OCI-M2 (cell line): ENCODE measurements around the gene MAST4.

ENCODE experiments used
- DNase-seq: peaks from one replicate; lab custom pipeline; 2025; ENCODE audit not compliant: unreplicated experiment; lab: John Stamatoyannopoulos, UW

Gene MAST4

GRCh38 chr5:67144183-67144639 lies 548.0 kb downstream of the MAST4 start:
- no peak for DNase-seq

DNA sequence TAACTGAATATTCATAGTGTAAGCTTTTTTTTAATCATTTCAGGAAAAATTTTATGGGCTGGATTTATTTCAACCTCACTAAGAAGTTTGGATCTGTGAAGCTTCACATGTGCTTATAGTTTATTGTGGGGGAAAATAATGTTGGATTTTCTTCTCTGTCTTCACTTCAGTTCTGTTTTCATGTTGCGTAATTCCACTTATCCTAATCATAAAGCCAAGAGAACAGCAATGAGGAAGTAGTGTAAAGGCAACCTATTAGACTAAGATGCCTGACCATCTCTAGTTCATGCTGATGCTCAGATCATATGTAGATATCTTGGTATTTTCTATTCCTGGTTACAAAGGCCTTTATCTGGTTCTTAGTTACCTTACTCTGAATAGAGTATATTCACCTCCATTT lies 550.4 kb downstream of the MAST4 start:
- DNase-seq: no peak

- no peak for DNase-seq
Measured at GRCh38 chr5:67146981-67147380, 550.8 kb downstream of the MAST4 start.

DNA sequence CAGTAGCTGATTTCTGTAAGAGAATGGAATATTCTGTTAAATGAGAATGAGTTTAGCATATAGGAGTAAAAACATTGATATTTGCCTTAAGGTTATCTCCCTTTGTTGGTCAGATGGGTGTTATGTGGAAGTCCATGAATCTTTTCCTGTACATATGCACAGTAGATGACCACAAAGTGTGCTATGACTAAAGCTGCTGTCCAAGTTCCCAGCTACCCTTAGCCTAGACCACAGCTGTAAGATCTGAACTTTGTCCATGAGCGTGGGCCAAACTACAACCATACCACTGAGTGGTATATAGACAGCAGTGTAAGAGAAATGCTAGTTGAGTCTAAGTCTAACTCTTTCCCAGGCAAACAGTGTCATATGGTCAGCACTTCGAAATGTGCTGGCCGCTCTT lies 551.6 kb downstream of the MAST4 start:
- no peak for DNase-seq

GRCh38 chr5:67149057-67149950 lies 553.1 kb downstream of the MAST4 start:
- DNase-seq: no peak

- DNase-seq: no peak
Measured at GRCh38 chr5:67149951-67150523, 553.8 kb downstream of the MAST4 start.

DNA sequence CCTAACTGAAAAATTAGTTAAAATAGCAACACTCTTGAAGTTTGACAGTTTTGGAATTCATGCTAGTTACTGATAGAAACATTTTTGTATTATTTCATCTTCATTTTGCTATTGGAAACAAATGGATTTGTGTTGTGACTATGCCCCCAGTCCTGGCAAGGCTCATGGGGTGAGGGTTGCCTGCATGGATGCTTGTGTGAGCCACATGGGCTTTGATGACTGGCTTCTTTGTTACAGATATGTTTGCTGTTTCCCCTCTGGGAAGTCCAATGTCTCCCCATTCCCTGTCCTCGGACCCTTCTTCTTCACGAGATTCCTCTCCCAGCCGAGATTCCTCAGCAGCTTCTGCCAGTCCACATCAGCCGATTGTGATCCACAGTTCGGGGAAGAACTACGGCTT lies 556.2 kb downstream of the MAST4 start:
- DNase-seq: no peak

DNA sequence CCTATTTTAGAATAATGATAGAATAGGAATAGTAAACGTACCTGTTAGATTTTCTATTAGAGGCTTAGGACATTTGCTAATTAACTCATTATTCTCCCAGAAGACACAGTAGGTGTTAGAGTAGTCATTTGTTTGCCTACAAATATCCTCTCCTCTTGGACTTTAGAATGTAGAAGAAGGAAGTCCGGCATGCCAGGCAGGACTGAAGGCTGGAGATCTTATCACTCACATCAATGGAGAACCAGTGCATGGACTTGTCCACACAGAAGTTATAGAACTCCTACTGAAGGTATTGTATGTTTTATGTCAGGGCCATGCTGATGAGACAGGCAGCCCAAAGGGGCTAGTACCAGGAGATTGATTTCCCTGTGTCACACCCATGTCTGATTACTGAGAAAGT lies 557.1 kb downstream of the MAST4 start:
- DNase-seq: no peak

GRCh38 chr5:67154556-67155206 lies 558.5 kb downstream of the MAST4 start:
- DNase-seq: no peak

- no peak for DNase-seq
Measured at GRCh38 chr5:67156976-67157583, 560.9 kb downstream of the MAST4 start.

DNA sequence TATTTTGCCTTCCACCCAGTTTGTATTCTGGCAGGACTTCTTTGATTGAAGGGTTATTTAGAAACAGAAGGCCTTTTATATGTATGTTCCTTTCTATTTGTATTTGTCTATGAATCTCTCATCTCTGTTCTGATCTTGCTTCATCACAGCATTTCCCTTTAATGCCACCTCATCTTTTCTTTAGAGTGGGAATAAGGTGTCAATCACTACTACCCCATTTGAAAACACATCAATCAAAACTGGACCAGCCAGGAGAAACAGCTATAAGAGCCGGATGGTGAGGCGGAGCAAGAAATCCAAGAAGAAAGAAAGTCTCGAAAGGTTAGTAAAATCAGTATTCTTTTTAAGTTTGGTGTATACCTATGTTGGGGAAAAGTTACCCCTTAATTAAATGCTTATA lies 564.1 kb downstream of the MAST4 start:
- DNase-seq: no peak

DNA sequence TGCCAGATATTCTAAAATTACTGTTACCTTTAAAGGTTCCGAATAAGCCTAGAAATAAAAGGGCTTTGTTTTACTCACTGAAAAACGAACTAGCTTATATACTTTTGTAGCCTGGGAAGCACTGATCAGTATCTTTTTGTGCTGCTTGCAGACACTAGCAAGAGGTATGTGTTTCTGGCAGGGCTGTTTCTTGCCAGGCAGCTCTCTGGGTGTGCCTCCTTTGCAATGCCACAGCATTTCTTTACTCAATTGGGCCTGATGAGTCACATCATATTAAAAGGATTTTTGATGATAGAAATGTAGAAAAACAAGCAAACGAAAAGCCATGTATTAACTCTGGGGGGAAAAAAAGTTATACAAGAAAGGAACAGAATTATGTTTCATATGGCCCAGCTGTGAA lies 564.8 kb downstream of the MAST4 start:
- DNase-seq: no peak

DNA sequence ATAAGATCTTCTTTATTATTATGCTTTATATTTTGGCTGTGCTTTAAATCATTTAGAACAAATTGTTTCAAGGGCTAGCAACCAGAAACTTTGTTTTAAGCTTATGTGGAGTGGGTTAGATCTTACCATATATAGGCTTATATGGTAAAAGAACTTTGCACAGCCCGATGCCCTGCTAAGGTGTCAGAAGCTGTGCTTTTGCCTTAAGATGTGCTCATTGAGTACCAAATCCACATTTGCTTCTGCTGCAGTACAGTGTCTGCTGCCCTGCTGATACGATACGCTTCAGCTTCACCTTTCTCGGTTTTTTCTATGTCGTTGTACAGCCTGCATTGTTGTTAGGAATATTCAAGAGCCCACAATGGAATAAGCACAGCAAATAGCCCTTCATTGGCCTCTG lies 565.6 kb downstream of the MAST4 start:
- no peak for DNase-seq

- DNase-seq: no peak
Measured at GRCh38 chr5:67163231-67163756, 567.1 kb downstream of the MAST4 start.

DNA sequence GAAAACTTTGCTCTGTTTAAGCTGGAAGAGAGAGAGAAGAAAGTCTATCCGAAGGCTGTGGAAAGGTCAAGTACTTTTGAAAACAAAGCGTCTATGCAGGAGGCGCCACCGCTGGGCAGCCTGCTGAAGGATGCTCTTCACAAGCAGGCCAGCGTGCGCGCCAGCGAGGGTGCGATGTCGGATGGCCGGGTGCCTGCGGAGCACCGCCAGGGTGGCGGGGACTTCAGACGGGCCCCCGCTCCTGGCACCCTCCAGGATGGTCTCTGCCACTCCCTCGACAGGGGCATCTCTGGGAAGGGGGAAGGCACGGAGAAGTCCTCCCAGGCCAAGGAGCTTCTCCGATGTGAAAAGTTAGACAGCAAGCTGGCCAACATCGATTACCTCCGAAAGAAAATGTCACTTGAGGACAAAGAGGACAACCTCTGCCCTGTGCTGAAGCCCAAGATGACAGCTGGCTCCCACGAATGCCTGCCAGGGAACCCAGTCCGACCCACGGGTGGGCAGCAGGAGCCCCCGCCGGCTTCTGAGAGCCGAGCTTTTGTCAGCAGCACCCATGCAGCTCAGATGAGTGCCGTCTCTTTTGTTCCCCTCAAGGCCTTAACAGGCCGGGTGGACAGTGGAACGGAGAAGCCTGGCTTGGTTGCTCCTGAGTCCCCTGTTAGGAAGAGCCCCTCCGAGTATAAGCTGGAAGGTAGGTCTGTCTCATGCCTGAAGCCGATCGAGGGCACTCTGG lies 567.8 kb downstream of the MAST4 start:
- no peak for DNase-seq

DNA sequence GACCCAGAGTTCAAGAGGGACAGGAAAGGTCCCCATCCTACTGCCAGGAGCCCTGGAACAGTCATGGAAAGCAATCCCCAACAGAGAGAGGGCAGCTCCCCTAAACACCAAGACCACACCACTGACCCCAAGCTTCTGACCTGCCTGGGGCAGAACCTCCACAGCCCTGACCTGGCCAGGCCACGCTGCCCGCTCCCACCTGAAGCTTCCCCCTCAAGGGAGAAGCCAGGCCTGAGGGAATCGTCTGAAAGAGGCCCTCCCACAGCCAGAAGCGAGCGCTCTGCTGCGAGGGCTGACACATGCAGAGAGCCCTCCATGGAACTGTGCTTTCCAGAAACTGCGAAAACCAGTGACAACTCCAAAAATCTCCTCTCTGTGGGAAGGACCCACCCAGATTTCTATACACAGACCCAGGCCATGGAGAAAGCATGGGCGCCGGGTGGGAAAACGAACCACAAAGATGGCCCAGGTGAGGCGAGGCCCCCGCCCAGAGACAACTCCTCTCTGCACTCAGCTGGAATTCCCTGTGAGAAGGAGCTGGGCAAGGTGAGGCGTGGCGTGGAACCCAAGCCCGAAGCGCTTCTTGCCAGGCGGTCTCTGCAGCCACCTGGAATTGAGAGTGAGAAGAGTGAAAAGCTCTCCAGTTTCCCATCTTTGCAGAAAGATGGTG lies 568.8 kb downstream of the MAST4 start:
- no peak for DNase-seq

DNA sequence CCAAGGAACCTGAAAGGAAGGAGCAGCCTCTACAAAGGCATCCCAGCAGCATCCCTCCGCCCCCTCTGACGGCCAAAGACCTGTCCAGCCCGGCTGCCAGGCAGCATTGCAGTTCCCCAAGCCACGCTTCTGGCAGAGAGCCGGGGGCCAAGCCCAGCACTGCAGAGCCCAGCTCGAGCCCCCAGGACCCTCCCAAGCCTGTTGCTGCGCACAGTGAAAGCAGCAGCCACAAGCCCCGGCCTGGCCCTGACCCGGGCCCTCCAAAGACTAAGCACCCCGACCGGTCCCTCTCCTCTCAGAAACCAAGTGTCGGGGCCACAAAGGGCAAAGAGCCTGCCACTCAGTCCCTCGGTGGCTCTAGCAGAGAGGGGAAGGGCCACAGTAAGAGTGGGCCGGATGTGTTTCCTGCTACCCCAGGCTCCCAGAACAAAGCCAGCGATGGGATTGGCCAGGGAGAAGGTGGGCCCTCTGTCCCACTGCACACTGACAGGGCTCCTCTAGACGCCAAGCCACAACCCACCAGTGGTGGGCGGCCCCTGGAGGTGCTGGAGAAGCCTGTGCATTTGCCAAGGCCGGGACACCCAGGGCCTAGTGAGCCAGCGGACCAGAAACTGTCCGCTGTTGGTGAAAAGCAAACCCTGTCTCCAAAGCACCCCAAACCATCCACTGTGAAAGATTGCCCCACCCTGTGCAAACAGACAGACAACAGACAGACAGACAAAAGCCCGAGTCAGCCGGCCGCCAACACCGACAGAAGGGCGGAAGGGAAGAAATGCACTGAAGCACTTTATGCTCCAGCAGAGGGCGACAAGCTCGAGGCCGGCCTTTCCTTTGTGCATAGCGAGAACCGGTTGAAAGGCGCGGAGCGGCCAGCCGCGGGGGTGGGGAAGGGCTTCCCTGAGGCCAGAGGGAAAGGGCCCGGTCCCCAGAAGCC lies 569.6 kb downstream of the MAST4 start:
- DNase-seq: no peak

DNA sequence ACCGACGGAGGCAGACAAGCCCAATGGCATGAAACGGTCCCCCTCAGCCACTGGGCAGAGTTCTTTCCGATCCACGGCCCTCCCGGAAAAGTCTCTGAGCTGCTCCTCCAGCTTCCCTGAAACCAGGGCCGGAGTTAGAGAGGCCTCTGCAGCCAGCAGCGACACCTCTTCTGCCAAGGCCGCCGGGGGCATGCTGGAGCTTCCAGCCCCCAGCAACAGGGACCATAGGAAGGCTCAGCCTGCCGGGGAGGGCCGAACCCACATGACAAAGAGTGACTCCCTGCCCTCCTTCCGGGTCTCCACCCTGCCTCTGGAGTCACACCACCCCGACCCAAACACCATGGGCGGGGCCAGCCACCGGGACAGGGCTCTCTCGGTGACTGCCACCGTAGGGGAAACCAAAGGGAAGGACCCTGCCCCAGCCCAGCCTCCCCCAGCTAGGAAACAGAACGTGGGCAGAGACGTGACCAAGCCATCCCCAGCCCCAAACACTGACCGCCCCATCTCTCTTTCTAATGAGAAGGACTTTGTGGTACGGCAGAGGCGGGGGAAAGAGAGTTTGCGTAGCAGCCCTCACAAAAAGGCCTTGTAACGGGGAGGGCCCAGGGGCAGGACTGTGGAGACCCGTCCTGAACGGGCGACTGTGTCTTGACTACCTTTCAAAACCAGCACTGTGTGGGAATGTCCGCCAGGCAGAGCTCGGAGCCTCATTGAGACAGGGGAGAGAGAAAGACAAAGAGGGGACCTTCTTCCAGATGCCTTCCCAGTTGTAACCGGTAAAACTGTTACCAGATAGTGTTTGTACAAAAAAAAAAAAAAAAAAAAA lies 570.5 kb downstream of the MAST4 start:
- no peak for DNase-seq
